Small intestine (tissue), 7 donors: Measurements from ENCODE around the gene TRHDE. TPM values are rescaled to one million over a fixed set of nuclear protein-coding genes. Genes with fewer than 3 reads are reported as not detected.

ENCODE experiments used
- DNase-seq, 2 donors: peaks; one replicate each; pipeline versions ENCODE4 v3.0.0 to v3.0.0-alpha.2; 2013
- FAIRE-seq: peaks from 2 replicates; lab custom pipeline; 2012; peaks lifted over from hg19 to GRCh38; lab: Jason Lieb, UNC
- H3K27ac ChIP-seq, 3 donors: one replicate each; pipeline ENCODE4 v1.5.1; 2013; ENCODE audit warnings: low read length in 2 of 3, mild to moderate bottlenecking in 2 of 3, control low read depth in 1 of 3, inconsistent platforms in 1 of 3, low read depth in 1 of 3, moderate library complexity in 1 of 3
- H3K27me3 ChIP-seq, 3 donors: one replicate each; pipeline ENCODE4 v1.6.1; 2013; ENCODE audit warnings: low read length in 3 of 3, inconsistent platforms in 1 of 3; ENCODE audit not compliant: control insufficient read depth in 3 of 3, insufficient read depth in 3 of 3
- H3K36me3 ChIP-seq, 3 donors: one replicate each; pipeline ENCODE4 v1.6.1; 2013; ENCODE audit warnings: low read length in 3 of 3, inconsistent platforms in 1 of 3, low read depth in 1 of 3, mild to moderate bottlenecking in 1 of 3, moderate library complexity in 1 of 3; ENCODE audit not compliant: control insufficient read depth in 3 of 3, insufficient read depth in 2 of 3
- H3K4me1 ChIP-seq, 3 donors: one replicate each; pipeline ENCODE4 v1.6.1; 2013; ENCODE audit warnings: low read length in 2 of 3, inconsistent platforms in 1 of 3, low read depth in 1 of 3, mild to moderate bottlenecking in 1 of 3, moderate library complexity in 1 of 3; ENCODE audit not compliant: control insufficient read depth in 3 of 3, insufficient read depth in 2 of 3
- H3K4me3 ChIP-seq, 3 donors: one replicate each; pipeline ENCODE4 v1.5.1; 2013; ENCODE audit warnings: low read length in 3 of 3, control low read depth in 1 of 3, inconsistent platforms in 1 of 3, low read depth in 1 of 3, mild to moderate bottlenecking in 1 of 3, moderate library complexity in 1 of 3
- H3K9me3 ChIP-seq, 2 donors: one replicate each; pipeline ENCODE4 v1.6.1; 2013; ENCODE audit warnings: low read depth in 1 of 2, low read length in 1 of 2; ENCODE audit not compliant: control insufficient read depth in 2 of 2, insufficient read depth in 1 of 2
- WGBS, 3 donors: extraction: QIAGEN DNeasy Blood & Tissue Kit; methylation state at CpG; one replicate each; pipeline ENCODE4 v1.1.7; 2013; 5-methylcytosine and 5-hydroxymethylcytosine counted together
- polyA plus RNA-seq, 4 donors: library from polyadenylated mRNA; stranded (reverse) in 3 of 4; unstranded in 1 of 4; fragments of 200-250 nt in 3 of 4; fragments of 120-200 nt in 1 of 4; gene quantifications; one replicate each; pipeline versions ENCODE4 v1.2.1 to v1.2.3, GENCODE V29; 2013
- donor health status: healthy with polysubstance abuse.
- donor health status: control.
- donor health status: control.
- donor health status: Bipolar disorder and iron deficiency.
- donor health status: healthy.

The TRHDE gene
- polyA plus RNA-seq, 4 donors = 0.98 to 14.6 (median 1.8) TPM

- FAIRE-seq (no peak), DNase-seq (no peak)
- Histone ChIP-seq H3K4me3 (no peak overlapping the region), H3K27ac (no peak overlapping the region), H3K27me3 (no peaks in the 10 kb centered on the region), H3K36me3 (peaks cover 0 to 2% (median 0%) of the 10 kb centered on the region in 3 donors), H3K9me3 (peaks cover 0 to 3% of the 10 kb centered on the region in 2 donors), H3K4me1 (peaks cover 0 to 8% (median 0%) of the 10 kb centered on the region in 3 donors)
- WGBS, 3 donors = 77 to 86% (median 79%) methylated on average over 1 of the region's 1 CpG
Measured at GRCh38 chr12:72434999-72435398, 162.8 kb downstream of the TRHDE start.

- Histone ChIP-seq H3K36me3 (peaks cover 0 to 2% (median 0%) of the 10 kb centered on the region in 3 donors), H3K27ac (no peak overlapping the region), H3K27me3 (no peaks in the 10 kb centered on the region), H3K4me1 (peaks cover 0 to 2% (median 0%) of the 10 kb centered on the region in 3 donors), H3K9me3 (peaks cover 0 to 5% of the 10 kb centered on the region in 2 donors), H3K4me3 (no peak overlapping the region)
- FAIRE-seq (no peak), DNase-seq (no peak)
- WGBS, 3 donors = 89 to 98% (median 89%) methylated on average over 2 of the region's 2 CpGs
Measured at GRCh38 chr12:72442217-72442616, 170.0 kb downstream of the TRHDE start.

GRCh38 chr12:72444125-72444524 is 172.0 kb downstream of the TRHDE start:
- DNase-seq (no peak), FAIRE-seq (no peak)
- H3K36me3 ChIP-seq = no peaks in the 10 kb centered on the region
- H3K4me1 ChIP-seq = peaks cover 0 to 2% (median 0%) of the 10 kb centered on the region in 3 donors
- no peaks in the 10 kb centered on the region for H3K27me3 ChIP-seq
- H3K4me3 ChIP-seq = no peak overlapping the region
- H3K27ac ChIP-seq = no peak overlapping the region
- H3K9me3 ChIP-seq = peaks cover 0 to 2% of the 10 kb centered on the region in 2 donors

GRCh38 chr12:72444566-72444965 is 172.4 kb downstream of the TRHDE start:
- H3K4me1 ChIP-seq = peaks cover 0 to 2% (median 0%) of the 10 kb centered on the region in 3 donors
- H3K4me3 ChIP-seq = no peak overlapping the region
- FAIRE-seq = no peak
- 82 to 92% (median 88%) methylated on average over 2 of the region's 2 CpGs for WGBS, 3 donors
- no peaks in the 10 kb centered on the region for H3K36me3 ChIP-seq
- H3K27ac ChIP-seq = no peak overlapping the region
- H3K9me3 ChIP-seq = peaks cover 0 to 2% of the 10 kb centered on the region in 2 donors
- DNase-seq = no peak
- H3K27me3 ChIP-seq = no peaks in the 10 kb centered on the region

GRCh38 chr12:72448089-72448488 is 175.9 kb downstream of the TRHDE start:
- Histone ChIP-seq H3K36me3 (no peaks in the 10 kb centered on the region), H3K9me3 (peaks cover 0 to 8% of the 10 kb centered on the region in 2 donors), H3K27ac (no peak overlapping the region), H3K27me3 (no peaks in the 10 kb centered on the region), H3K4me3 (no peak overlapping the region), H3K4me1 (no peaks in the 10 kb centered on the region)
- DNase-seq (no peak), FAIRE-seq (peak; percentile 19)
- WGBS, 3 donors = 93 to 94% (median 94%) methylated on average over 1 of the region's 1 CpG

- H3K27me3 ChIP-seq = peaks cover 0 to 2% (median 0%) of the 10 kb centered on the region in 3 donors
- H3K27ac ChIP-seq = no peak overlapping the region
- H3K4me3 ChIP-seq = no peak overlapping the region
- DNase-seq (no peak), FAIRE-seq (no peak)
- WGBS, 3 donors = 63 to 87% (median 65%) methylated on average over 2 of the region's 2 CpGs
- H3K36me3 ChIP-seq = no peaks in the 10 kb centered on the region
- no peaks in the 10 kb centered on the region for H3K4me1 ChIP-seq
- H3K9me3 ChIP-seq = peaks cover 2 to 13% of the 10 kb centered on the region in 2 donors
Measured at GRCh38 chr12:72448805-72449204, 176.6 kb downstream of the TRHDE start.

GRCh38 chr12:72453066-72453465 is 180.9 kb downstream of the TRHDE start:
- H3K4me3 ChIP-seq = no peak overlapping the region
- no peak overlapping the region for H3K27ac ChIP-seq
- H3K4me1 ChIP-seq = no peaks in the 10 kb centered on the region
- no peaks in the 10 kb centered on the region for H3K36me3 ChIP-seq
- peaks cover 0 to 2% (median 0%) of the 10 kb centered on the region in 3 donors for H3K27me3 ChIP-seq
- no peak for FAIRE-seq
- peak; percentile 27 to 51 for DNase-seq
- H3K9me3 ChIP-seq = peaks cover 2 to 11% of the 10 kb centered on the region in 2 donors

- Histone ChIP-seq H3K9me3 (peaks cover 2 to 11% of the 10 kb centered on the region in 2 donors), H3K4me1 (no peaks in the 10 kb centered on the region), H3K4me3 (no peak overlapping the region), H3K27me3 (peaks cover 0 to 2% (median 0%) of the 10 kb centered on the region in 3 donors), H3K27ac (no peak overlapping the region), H3K36me3 (no peaks in the 10 kb centered on the region)
- DNase-seq = no peak
- FAIRE-seq = no peak
- WGBS, 3 donors = 79 to 84% (median 80%) methylated on average over 2 of the region's 2 CpGs
Measured at GRCh38 chr12:72453550-72453949, 181.4 kb downstream of the TRHDE start.

GRCh38 chr12:72464471-72464870 is 192.3 kb downstream of the TRHDE start:
- FAIRE-seq (no peak), DNase-seq (no peak)
- Histone ChIP-seq H3K4me3 (no peak overlapping the region), H3K9me3 (no peaks in the 10 kb centered on the region), H3K4me1 (no peaks in the 10 kb centered on the region), H3K27me3 (no peaks in the 10 kb centered on the region), H3K27ac (no peak overlapping the region), H3K36me3 (no peaks in the 10 kb centered on the region)
